Measurements from ENCODE around the gene GDPD5. TPM values are rescaled to one million over a fixed set of nuclear protein-coding genes. Genes with fewer than 3 reads are reported as not detected.

The GDPD5 gene
- total and polyA plus RNA-seq, 10 of the 15 experiments (the other 5 are each of a cell fraction or from before 2014, with no cell fraction given) = 0.10 to 30.0 (median 6.7) TPM

DNA sequence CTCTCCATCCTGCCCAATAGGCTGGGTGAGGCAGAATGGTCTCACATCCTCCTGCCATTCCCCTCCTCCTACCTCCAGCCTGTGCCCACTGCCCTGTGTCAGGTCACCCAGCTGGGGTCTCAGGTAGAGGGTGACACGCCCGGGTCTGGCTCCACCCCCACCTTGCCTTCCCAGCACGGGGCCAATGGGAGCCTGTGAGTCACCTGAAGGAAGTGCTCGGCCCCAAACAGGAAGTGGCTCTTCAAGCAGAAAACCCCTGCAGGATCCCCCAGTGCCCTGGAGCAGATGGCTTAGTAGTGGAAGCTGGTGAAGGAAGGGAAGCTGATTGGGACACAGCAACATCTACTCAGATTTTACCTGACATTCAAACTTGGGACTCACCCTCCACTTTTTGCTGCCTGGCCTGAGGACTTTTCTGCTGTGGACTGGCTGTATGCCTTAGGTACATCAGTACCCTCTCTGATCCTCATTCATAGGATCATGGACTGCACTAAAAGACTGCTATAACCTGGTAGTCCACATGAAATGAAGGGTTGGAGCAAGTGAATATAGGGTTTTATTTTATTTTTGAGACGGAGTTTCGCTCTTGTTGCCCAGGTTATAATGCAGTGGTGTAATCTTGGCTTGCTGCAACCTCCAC, 33.4 kb downstream of the GDPD5 start (continued):
- TF ChIP-seq, protein P1, sequence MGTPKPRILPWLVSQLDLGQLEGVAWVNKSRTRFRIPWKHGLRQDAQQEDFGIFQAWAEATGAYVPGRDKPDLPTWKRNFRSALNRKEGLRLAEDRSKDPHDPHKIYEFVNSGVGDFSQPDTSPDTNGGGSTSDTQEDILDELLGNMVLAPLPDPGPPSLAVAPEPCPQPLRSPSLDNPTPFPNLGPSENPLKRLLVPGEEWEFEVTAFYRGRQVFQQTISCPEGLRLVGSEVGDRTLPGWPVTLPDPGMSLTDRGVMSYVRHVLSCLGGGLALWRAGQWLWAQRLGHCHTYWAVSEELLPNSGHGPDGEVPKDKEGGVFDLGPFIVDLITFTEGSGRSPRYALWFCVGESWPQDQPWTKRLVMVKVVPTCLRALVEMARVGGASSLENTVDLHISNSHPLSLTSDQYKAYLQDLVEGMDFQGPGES (IDR thresholded peaks at IDR 0.05) = no peak
- TF ChIP-seq IKZF2 (IDR thresholded peaks at IDR 0.05) = peak; percentile 20 to 22; a peak in 1 of 4 replicates
- TF ChIP-seq, protein P2, sequence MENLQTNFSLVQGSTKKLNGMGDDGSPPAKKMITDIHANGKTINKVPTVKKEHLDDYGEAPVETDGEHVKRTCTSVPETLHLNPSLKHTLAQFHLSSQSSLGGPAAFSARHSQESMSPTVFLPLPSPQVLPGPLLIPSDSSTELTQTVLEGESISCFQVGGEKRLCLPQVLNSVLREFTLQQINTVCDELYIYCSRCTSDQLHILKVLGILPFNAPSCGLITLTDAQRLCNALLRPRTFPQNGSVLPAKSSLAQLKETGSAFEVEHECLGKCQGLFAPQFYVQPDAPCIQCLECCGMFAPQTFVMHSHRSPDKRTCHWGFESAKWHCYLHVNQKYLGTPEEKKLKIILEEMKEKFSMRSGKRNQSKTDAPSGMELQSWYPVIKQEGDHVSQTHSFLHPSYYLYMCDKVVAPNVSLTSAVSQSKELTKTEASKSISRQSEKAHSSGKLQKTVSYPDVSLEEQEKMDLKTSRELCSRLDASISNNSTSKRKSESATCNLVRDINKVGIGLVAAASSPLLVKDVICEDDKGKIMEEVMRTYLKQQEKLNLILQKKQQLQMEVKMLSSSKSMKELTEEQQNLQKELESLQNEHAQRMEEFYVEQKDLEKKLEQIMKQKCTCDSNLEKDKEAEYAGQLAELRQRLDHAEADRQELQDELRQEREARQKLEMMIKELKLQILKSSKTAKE (IDR thresholded peaks at IDR 0.05; ENCODE audit: low read depth, poor library complexity, severe bottlenecking) = no peak
- no peak for TF ChIP-seq MTA2 (IDR thresholded peaks at IDR 0.05; ENCODE audit: low read depth)
- TF ChIP-seq STAT1 (conservative IDR thresholded peaks at IDR 0.05) = no peak
- TF ChIP-seq, protein P3, sequence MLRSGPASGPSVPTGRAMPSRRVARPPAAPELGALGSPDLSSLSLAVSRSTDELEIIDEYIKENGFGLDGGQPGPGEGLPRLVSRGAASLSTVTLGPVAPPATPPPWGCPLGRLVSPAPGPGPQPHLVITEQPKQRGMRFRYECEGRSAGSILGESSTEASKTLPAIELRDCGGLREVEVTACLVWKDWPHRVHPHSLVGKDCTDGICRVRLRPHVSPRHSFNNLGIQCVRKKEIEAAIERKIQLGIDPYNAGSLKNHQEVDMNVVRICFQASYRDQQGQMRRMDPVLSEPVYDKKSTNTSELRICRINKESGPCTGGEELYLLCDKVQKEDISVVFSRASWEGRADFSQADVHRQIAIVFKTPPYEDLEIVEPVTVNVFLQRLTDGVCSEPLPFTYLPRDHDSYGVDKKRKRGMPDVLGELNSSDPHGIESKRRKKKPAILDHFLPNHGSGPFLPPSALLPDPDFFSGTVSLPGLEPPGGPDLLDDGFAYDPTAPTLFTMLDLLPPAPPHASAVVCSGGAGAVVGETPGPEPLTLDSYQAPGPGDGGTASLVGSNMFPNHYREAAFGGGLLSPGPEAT (IDR thresholded peaks at IDR 0.05; ENCODE audit: low read depth) = peak; percentile 25; the same call in 1 of the 2 replicates
- TF ChIP-seq ESRRA (IDR thresholded peaks at IDR 0.05; ENCODE audit: low read length) = no peak
- TF ChIP-seq, protein P4, sequence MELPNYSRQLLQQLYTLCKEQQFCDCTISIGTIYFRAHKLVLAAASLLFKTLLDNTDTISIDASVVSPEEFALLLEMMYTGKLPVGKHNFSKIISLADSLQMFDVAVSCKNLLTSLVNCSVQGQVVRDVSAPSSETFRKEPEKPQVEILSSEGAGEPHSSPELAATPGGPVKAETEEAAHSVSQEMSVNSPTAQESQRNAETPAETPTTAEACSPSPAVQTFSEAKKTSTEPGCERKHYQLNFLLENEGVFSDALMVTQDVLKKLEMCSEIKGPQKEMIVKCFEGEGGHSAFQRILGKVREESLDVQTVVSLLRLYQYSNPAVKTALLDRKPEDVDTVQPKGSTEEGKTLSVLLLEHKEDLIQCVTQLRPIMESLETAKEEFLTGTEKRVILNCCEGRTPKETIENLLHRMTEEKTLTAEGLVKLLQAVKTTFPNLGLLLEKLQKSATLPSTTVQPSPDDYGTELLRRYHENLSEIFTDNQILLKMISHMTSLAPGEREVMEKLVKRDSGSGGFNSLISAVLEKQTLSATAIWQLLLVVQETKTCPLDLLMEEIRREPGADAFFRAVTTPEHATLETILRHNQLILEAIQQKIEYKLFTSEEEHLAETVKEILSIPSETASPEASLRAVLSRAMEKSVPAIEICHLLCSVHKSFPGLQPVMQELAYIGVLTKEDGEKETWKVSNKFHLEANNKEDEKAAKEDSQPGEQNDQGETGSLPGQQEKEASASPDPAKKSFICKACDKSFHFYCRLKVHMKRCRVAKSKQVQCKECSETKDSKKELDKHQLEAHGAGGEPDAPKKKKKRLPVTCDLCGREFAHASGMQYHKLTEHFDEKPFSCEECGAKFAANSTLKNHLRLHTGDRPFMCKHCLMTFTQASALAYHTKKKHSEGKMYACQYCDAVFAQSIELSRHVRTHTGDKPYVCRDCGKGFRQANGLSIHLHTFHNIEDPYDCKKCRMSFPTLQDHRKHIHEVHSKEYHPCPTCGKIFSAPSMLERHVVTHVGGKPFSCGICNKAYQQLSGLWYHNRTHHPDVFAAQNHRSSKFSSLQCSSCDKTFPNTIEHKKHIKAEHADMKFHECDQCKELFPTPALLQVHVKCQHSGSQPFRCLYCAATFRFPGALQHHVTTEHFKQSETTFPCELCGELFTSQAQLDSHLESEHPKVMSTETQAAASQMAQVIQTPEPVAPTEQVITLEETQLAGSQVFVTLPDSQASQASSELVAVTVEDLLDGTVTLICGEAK (IDR thresholded peaks at IDR 0.05; ENCODE audit: borderline replicate concordance) = peak; percentile 65; the same call in 1 of the 2 replicates
- TF ChIP-seq NFYB (IDR thresholded peaks at IDR 0.05; ENCODE audit: insufficient read depth, low read depth, low read length) = no peak
- TF ChIP-seq, protein P5, sequence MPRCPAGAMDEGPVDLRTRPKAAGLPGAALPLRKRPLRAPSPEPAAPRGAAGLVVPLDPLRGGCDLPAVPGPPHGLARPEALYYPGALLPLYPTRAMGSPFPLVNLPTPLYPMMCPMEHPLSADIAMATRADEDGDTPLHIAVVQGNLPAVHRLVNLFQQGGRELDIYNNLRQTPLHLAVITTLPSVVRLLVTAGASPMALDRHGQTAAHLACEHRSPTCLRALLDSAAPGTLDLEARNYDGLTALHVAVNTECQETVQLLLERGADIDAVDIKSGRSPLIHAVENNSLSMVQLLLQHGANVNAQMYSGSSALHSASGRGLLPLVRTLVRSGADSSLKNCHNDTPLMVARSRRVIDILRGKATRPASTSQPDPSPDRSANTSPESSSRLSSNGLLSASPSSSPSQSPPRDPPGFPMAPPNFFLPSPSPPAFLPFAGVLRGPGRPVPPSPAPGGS (IDR thresholded peaks at IDR 0.05; ENCODE audit: borderline replicate concordance, insufficient read depth, low read depth, low read length, poor library complexity, severe bottlenecking) = no peak
- TF ChIP-seq ASH2L (IDR thresholded peaks at IDR 0.05; ENCODE audit: borderline replicate concordance, low read depth) = no peak
- TF ChIP-seq ZNF274 (IDR thresholded peaks at IDR 0.05; ENCODE audit: insufficient read depth, insufficient read length) = no peak
- TF ChIP-seq ZNF207 (IDR thresholded peaks at IDR 0.05; ENCODE audit: borderline replicate concordance) = no peak
- TF ChIP-seq, protein P6, sequence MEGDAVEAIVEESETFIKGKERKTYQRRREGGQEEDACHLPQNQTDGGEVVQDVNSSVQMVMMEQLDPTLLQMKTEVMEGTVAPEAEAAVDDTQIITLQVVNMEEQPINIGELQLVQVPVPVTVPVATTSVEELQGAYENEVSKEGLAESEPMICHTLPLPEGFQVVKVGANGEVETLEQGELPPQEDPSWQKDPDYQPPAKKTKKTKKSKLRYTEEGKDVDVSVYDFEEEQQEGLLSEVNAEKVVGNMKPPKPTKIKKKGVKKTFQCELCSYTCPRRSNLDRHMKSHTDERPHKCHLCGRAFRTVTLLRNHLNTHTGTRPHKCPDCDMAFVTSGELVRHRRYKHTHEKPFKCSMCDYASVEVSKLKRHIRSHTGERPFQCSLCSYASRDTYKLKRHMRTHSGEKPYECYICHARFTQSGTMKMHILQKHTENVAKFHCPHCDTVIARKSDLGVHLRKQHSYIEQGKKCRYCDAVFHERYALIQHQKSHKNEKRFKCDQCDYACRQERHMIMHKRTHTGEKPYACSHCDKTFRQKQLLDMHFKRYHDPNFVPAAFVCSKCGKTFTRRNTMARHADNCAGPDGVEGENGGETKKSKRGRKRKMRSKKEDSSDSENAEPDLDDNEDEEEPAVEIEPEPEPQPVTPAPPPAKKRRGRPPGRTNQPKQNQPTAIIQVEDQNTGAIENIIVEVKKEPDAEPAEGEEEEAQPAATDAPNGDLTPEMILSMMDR (IDR thresholded peaks at IDR 0.05 in 2 of 3, conservative IDR thresholded peaks at IDR 0.05 in 1 of 3; ENCODE audit: control insufficient read depth in 2 of 3, extremely low read depth in 1 of 3, insufficient read depth in 1 of 3, low read depth in 3 of 3, low read length in 3 of 3) = no peak
- TF ChIP-seq TCF3 (IDR thresholded peaks at IDR 0.05; ENCODE audit: borderline replicate concordance, insufficient read depth, low read depth, low read length) = no peak
- TF ChIP-seq CHD2 (IDR thresholded peaks at IDR 0.05; ENCODE audit: borderline replicate concordance, low read depth, low read length) = no peak
